ENCODE results near the gene MMP23B.
"Not testable (repeated sequence)": the region's sequence is repeated elsewhere in the genome, so short reads cannot be mapped to it uniquely, and the experiment has no call there.

MMP23B gene

GRCh38 chr1:1631782-1632420 lies at the start of gene MMP23B:
TSS of gene MMP23B (plus strand) at chr1:1632173. CDS start at chr1:1632219, 46 bp downstream.
- Mint-ChIP-seq H3K27ac (no peak within 1 kb of the TSS), H3K4me1 (ENCODE audit: low read depth) (peaks cover 5% of the 10 kb centered on the region), H3K27me3 (peaks cover 36% of the 10 kb centered on the region), H3K36me3 (ENCODE audit: low read depth) (peaks cover 31% of the 10 kb centered on the region), H3K4me3 (peak within 1 kb of the TSS; percentile 30), H3K9me3 (no peaks in the 10 kb centered on the region)
- intact Hi-C loops (cut with micrococcal nuclease), result no loop called here

- intact Hi-C loops (cut with micrococcal nuclease), result no loop called here
- Mint-ChIP-seq H3K27ac (no peak overlapping the region), H3K9me3 (no peaks in the 10 kb centered on the region), H3K27me3 (peaks cover 63% of the 10 kb centered on the region), H3K4me1 (ENCODE audit: low read depth) (no peaks in the 10 kb centered on the region), H3K36me3 (ENCODE audit: low read depth) (no peaks in the 10 kb centered on the region), H3K4me3 (no peak overlapping the region)
These were observed 49.2 kb upstream of the MMP23B start for GRCh38 chr1:1582585-1583346.

- Mint-ChIP-seq H3K27ac (no peak overlapping the region), H3K4me1 (ENCODE audit: low read depth) (no peaks in the 10 kb centered on the region)
- intact Hi-C loops (cut with micrococcal nuclease), result no loop called here
These were observed 48.5 kb upstream of the MMP23B start for GRCh38 chr1:1583347-1584010.

DNA sequence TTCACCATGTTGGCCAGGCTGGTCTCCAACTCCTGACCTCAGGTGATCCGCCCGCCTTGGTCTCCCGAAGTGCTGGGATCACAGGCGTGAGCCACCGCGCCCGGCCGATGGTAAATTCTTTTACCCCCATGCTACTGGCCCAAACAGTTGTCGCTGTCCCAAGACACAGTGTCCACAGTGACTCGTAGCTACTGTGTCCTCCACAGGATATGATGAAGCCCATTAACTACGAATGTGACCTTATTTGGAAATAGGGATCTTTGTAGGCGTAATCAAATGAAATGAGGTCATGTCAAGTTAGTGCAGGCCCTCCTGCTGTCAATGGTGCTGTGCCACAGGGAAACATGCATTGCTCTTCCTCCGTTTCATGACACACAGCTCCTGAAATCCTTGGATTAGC lies 40.5 kb upstream of the MMP23B start:
- peaks cover 16% of the 10 kb centered on the region for H3K27me3 Mint-ChIP-seq

More at GRCh38 chr1:1583347-1584010, 48.5 kb upstream of the MMP23B start:
- Mint-ChIP-seq H3K36me3 (ENCODE audit: low read depth) (no peaks in the 10 kb centered on the region), H3K9me3 (no peaks in the 10 kb centered on the region), H3K27me3 (peaks cover 59% of the 10 kb centered on the region), H3K4me3 (no peak overlapping the region)

GRCh38 chr1:1593834-1594601 lies 38.0 kb upstream of the MMP23B start:
- intact Hi-C loops (cut with micrococcal nuclease), result no loop called here
- H3K27me3 Mint-ChIP-seq, result peaks cover 19% of the 10 kb centered on the region
- no peaks in the 10 kb centered on the region for H3K9me3 Mint-ChIP-seq
- H3K27ac Mint-ChIP-seq, result no peak overlapping the region
- H3K4me1 Mint-ChIP-seq (ENCODE audit: low read depth), result peaks cover 8% of the 10 kb centered on the region
- no peaks in the 10 kb centered on the region for H3K36me3 Mint-ChIP-seq (ENCODE audit: low read depth)
- H3K4me3 Mint-ChIP-seq, result no peak overlapping the region

More for the DNA sequence above, 40.5 kb upstream of the MMP23B start:
- intact Hi-C loops (cut with micrococcal nuclease), result no loop called here
- Mint-ChIP-seq H3K4me3 (no peak overlapping the region), H3K9me3 (no peaks in the 10 kb centered on the region), H3K27ac (no peak overlapping the region), H3K36me3 (ENCODE audit: low read depth) (no peaks in the 10 kb centered on the region), H3K4me1 (ENCODE audit: low read depth) (no peaks in the 10 kb centered on the region)

DNA sequence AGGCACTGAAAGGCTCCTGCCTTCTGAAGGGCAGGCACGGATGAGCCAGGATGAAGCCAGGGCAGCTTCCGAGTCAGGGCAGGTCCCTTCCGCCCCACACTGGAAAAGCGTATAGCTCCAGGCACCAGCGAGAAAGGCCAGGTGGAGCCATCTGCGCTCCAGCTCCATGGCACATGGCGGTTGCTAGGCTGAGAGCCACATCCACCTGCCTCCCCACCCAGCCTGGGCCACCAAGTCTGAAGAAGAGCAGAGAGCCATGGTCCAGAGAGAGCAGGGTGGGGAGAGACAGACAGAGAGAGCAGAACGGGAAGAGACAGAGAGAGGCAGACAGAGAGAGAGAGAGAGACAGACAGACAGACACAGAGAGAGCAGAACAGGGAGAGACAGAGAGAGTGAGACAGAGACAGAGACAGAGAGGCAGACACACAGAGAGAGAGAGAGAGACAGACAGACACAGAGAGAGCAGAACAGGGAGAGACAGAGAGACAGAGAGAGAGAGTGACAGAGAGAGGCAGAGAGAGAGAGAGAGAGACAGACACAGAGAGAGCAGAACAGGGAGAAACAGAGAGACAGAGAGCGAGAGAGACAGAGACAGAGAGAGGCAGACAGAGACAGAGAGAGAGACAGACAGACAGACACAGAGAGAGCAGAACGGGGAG lies 37.2 kb upstream of the MMP23B start:
- intact Hi-C loops (cut with micrococcal nuclease), result no loop called here
- no peaks in the 10 kb centered on the region for H3K36me3 Mint-ChIP-seq (ENCODE audit: low read depth)
- peaks cover 15% of the 10 kb centered on the region for H3K27me3 Mint-ChIP-seq
- no peaks in the 10 kb centered on the region for H3K9me3 Mint-ChIP-seq
- no peak overlapping the region for H3K4me3 Mint-ChIP-seq
- no peak overlapping the region for H3K27ac Mint-ChIP-seq
- H3K4me1 Mint-ChIP-seq (ENCODE audit: low read depth), result peaks cover 10% of the 10 kb centered on the region

DNA sequence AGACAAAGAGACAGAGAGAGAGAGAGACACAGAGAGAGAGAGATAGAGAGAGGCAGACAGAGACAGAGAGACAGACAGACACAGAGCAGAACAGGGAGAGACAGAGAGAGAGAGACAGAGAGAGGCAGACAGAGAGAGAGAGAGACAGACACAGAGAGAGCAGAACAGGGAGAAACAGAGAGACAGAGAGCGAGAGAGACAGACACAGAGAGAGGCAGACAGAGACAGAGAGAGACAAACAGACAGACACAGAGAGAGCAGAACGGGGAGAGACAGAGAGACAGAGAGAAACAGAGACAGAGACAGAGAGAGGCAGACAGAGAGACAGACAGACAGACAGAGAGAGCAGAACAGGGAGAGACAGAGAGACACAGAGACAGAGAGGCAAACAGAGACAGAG lies 36.6 kb upstream of the MMP23B start:
- peaks cover 10% of the 10 kb centered on the region for H3K4me1 Mint-ChIP-seq (ENCODE audit: low read depth)
- H3K27ac Mint-ChIP-seq; H3K9me3 Mint-ChIP-seq; intact Hi-C loops (cut with micrococcal nuclease); H3K36me3 Mint-ChIP-seq (ENCODE audit: low read depth); H3K4me3 Mint-ChIP-seq: not testable (repeated sequence)
- H3K27me3 Mint-ChIP-seq, result peaks cover 13% of the 10 kb centered on the region

- H3K36me3 Mint-ChIP-seq (ENCODE audit: low read depth), result no peaks in the 10 kb centered on the region
- H3K27me3 Mint-ChIP-seq, result peaks cover 13% of the 10 kb centered on the region
- intact Hi-C loops (cut with micrococcal nuclease), result no loop called here
- H3K9me3 Mint-ChIP-seq, result no peaks in the 10 kb centered on the region
- H3K27ac Mint-ChIP-seq, result no peak overlapping the region
- H3K4me3 Mint-ChIP-seq, result no peak overlapping the region
- H3K4me1 Mint-ChIP-seq (ENCODE audit: low read depth), result peaks cover 19% of the 10 kb centered on the region
These were observed 35.3 kb upstream of the MMP23B start for GRCh38 chr1:1596493-1597274.

GRCh38 chr1:1597275-1597930 lies 34.6 kb upstream of the MMP23B start:
- Mint-ChIP-seq H3K27me3 (peaks cover 13% of the 10 kb centered on the region), H3K9me3 (no peaks in the 10 kb centered on the region), H3K4me1 (ENCODE audit: low read depth) (peaks cover 26% of the 10 kb centered on the region), H3K27ac (no peak overlapping the region), H3K4me3 (no peak overlapping the region), H3K36me3 (ENCODE audit: low read depth) (no peaks in the 10 kb centered on the region)
- intact Hi-C loops (cut with micrococcal nuclease), result no loop called here

DNA sequence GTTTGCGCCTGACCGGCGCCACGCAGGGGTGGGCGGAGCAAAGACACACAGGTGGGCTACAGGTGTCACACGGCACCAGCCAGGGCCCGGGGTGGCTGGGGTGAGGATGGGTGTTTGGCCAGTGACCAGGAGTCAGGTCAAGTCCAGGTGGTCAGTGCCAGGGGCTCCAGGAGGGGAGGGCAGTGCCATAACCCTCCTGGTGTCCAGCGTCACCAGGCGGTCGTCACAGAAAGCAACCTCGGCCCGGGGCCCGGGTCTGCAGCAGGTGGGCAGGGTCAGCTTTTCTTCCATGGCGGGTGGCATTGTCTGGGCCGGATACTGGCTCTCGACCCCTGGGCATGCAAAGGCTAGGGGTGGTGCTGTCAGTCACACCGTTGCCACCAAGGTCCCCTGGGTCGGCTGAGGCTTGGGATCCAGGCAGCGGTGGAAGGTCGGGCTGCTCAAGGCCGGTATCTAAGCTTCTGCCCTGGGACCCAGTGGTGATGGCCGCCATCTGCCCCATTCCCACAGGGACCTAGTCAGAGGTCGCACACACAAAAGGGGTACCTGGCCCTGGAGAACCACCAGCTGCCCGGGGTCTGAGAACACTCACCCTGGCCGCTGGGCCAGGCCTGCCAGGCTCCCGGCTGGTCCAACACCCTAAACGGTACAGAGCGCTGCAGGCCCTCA lies 33.8 kb upstream of the MMP23B start:
- no peaks in the 10 kb centered on the region for H3K9me3 Mint-ChIP-seq
- H3K27me3 Mint-ChIP-seq, result peaks cover 13% of the 10 kb centered on the region
- peaks cover 34% of the 10 kb centered on the region for H3K4me1 Mint-ChIP-seq (ENCODE audit: low read depth)
- H3K4me3 Mint-ChIP-seq, result no peak overlapping the region
- H3K36me3 Mint-ChIP-seq (ENCODE audit: low read depth), result no peaks in the 10 kb centered on the region
- intact Hi-C loops (cut with micrococcal nuclease), result no loop called here
- H3K27ac Mint-ChIP-seq, result no peak overlapping the region

- intact Hi-C loops (cut with micrococcal nuclease), result no loop called here
- H3K4me1 Mint-ChIP-seq (ENCODE audit: low read depth), result peaks cover 39% of the 10 kb centered on the region
- peaks cover 13% of the 10 kb centered on the region for H3K27me3 Mint-ChIP-seq
- no peaks in the 10 kb centered on the region for H3K9me3 Mint-ChIP-seq
- H3K36me3 Mint-ChIP-seq (ENCODE audit: low read depth), result no peaks in the 10 kb centered on the region
- H3K4me3 Mint-ChIP-seq, result peak overlapping the region; percentile 71
- H3K27ac Mint-ChIP-seq, result peak overlapping the region; percentile 40
These were observed 33.3 kb upstream of the MMP23B start for GRCh38 chr1:1598720-1599029.
